HL-60/S4 treated with retinoic acid at 250 ng/mL for 4 days and 3 days (cell line): ENCODE results near the gene SCN2A.
"Not testable (repeated sequence)": the region's sequence is repeated elsewhere in the genome, so short reads cannot be mapped to it uniquely, and the experiment has no call there.

ENCODE experiments used
- in situ Hi-C: fragments of 300-500 bp; cut with MboI; formaldehyde crosslinking; loops from 2 replicates; pipeline ENCODE4 v1.7.0; 2022; ENCODE audit warnings: low sequenced_read_pairs

The SCN2A gene

DNA sequence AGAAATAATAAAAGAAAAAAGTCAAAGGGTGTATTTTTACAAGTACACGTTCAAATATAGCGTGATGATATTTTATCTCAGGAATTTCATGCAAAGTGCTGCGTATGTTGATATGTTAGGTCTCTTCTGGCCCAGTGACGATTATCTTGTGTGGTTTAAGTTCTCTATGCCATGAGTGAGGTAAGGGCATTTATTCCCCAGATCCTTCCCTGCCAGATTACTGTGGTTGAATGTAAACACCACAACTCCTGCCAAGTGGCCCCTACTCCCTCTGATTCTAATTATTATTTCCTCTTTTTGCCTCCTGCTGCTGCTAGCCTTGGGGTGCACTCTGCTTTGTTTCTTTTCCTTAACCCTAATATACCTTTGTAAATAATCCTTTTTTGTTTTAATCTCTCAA is 12.2 kb downstream of the SCN2A start:
- in situ Hi-C loops = no loop called here

DNA sequence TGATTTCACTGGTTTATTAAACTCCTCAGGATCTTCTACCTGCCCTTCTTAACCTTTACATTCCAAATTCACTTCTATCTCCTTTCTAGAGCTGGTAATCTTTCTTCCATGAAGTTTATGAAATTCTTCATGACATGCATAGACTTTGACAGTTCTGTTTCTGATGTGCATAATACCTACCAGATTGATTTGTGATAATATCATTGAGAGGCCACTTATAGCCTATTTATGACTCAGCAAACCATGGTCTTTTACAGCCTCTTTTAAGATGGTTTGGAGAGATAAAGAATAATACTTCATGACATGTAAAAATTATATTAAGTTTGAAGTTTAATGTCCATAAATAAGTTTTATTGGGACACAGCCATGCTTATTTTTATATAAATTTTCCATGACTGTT is 14.0 kb downstream of the SCN2A start:
- in situ Hi-C loops = no loop called here

GRCh38 chr2:165256618-165257017 is 17.4 kb downstream of the SCN2A start:
- in situ Hi-C loops = no loop called here

GRCh38 chr2:165260347-165260746 is 21.1 kb downstream of the SCN2A start:
- in situ Hi-C loops = not testable (repeated sequence)

GRCh38 chr2:165268754-165269153 is 29.5 kb downstream of the SCN2A start:
- in situ Hi-C loops = no loop called here

DNA sequence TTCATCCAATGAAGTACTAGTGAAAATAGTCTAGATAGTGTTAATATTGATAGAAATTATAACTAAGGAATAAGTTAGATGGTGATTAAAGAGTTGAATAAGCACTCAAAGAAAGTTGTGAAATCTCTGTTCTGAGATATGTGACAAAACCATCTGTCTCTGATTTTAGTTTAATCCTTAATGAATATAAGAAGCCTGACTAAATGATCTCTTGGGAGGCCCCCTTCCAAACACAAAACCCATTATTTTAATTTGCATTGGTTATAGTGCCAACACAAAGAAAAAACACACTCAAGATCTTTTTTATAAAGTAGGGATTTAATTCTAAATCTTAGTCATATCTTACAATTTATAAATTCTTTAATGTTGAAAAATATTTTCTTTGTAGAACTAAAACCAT is 34.0 kb downstream of the SCN2A start:
- in situ Hi-C loops = no loop called here

DNA sequence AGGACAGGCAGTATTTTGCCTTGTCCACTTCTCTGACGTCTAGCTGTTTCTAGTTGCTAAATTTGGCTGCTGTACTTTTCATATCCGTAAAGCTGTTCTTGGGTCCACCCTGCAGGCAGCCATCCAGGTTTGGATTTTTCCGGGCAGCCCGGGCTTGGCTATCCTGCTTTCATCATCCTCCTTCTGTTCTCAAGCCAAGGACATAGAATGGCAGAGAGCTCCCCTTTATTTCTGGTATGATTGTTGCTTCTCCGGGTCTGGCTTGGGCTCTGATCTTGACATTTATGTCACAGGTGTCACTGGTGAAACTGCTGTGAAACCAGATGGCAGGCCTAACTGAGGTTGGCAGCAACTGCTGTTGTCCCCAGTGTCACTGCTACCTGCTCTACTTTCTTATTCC is 35.5 kb downstream of the SCN2A start:
- in situ Hi-C loops = no loop called here

DNA sequence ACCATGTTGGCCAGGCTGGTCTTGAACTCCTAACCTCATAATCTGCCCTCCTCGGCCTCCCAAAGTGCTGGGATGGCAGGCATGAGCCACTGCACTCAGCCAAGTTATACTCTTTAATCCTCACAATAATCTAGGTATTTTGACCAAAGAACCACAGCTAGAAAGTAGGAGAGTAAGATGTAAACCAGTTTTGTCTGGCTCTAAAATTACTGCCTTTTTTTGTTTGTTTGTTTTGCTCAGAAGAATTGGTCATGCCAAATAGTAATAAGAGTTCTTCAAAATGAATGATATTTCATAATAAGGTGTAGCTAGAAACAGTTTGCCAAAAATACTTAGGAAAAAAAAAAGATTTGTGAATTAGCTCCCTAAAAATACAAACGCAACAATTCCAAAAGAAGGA is 36.7 kb downstream of the SCN2A start:
- in situ Hi-C loops = no loop called here

DNA sequence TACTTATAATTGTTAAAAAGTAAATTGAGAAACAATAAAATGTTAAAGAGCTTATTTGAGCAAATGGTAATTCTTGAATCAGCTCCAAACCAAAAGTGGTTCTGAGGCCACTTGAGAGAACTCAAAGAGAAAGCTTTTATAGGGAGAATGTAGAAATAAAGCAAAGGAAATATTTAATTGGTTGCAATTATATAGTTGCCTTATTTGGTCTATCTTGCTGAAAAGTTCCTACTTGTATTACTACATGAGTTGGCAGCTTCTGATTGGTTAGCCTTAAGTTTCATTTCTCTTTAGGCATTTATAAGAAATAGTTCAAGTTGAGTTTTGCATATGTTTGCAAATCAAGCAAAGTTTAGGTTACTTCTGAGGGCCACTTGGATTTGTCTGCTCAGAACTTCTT is 38.1 kb downstream of the SCN2A start:
- in situ Hi-C loops = no loop called here

DNA sequence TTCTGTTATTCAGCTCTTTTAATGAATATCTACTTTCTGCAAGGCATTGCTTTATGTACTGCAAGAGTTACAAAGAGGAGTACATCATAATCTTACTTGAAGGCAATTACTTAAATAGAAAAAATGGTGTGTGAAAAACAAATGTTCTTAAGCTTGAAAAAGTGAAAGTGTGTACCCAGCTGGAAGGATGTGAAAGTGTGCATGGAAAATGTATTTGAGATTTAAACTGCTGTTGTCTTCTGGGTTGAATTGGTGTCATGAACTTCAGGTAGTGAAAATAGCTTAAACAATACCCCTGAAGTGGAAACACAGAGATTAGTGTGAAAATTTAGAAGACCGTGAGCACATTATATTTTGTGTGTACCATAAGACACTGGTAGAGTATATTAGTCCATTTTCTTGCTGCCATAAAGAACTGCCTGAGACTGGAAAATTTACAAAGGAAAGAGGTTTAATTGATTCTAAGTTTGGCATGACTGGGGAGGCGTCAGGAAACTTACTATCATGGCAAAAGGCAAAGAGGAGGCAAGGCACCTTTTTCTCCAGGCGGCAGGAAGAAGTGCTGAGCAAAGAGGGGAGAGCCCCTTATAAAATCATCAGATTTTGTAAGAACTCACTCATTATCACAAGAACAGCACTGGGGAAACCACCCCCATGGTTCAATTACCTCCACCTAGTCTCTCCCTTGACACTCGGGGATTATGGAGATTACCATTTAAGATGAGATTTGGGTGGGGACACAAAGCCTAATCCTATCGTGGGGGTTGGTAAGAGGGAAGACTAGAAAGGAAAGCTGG is 38.8 kb downstream of the SCN2A start:
- in situ Hi-C loops = no loop called here

DNA sequence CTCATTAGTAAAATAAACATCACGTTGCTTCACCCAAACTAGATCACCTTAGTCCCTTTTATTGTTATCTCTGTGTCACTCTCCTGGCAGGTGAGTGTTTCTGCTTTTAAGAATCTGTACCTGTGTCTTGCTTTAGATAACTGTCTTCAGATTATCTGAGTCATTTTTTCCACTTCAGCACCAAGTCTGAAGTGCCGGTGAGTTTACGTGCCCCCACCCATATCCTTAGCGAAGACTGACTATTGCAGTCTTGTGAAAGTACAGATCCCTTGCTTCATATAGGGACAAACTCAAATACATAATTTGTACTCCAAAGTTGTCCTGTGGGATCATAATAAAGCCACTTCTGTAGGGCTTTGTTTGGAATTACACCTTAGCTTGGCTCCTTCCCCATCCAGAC is 41.1 kb downstream of the SCN2A start:
- in situ Hi-C loops = no loop called here

- in situ Hi-C loops = no loop called here
Measured at GRCh38 chr2:165281387-165281786, 42.2 kb downstream of the SCN2A start.

DNA sequence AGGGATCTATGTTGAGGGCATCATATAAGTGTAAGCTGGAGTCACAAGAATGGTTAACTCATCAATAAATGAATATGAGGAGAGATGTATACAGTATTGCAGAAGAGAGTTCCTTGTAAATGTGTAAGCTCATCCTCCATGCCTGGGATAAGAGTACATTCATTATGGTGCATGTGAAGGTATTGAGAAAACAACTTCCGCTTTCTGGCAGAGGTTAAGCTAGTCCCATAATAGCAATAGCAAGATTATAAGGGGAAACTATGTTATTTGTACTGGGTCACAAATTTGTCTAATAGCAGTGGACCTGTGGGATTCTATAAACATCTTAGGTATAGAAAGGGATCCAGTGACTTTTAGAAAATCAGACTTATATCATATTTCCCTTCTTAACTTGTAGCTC is 44.1 kb downstream of the SCN2A start:
- in situ Hi-C loops = no loop called here

GRCh38 chr2:165287094-165287778 is 48.0 kb downstream of the SCN2A start:
- in situ Hi-C loops = no loop called here

GRCh38 chr2:165289069-165289468 is 49.9 kb downstream of the SCN2A start:
- in situ Hi-C loops = no loop called here

- in situ Hi-C loops = no loop called here
Measured at GRCh38 chr2:165293440-165294420, 54.5 kb downstream of the SCN2A start.

GRCh38 chr2:165294912-165295311 is 55.7 kb downstream of the SCN2A start:
- in situ Hi-C loops = no loop called here

DNA sequence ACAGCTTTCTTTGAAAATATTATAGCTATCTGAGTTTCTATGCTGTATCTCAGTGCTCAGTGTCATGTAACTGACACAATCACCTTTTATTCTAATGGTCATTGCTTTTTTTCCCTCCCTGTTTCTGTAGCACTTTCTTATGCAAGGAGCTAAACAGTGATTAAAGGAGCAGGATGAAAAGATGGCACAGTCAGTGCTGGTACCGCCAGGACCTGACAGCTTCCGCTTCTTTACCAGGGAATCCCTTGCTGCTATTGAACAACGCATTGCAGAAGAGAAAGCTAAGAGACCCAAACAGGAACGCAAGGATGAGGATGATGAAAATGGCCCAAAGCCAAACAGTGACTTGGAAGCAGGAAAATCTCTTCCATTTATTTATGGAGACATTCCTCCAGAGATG is 56.4 kb downstream of the SCN2A start:
- in situ Hi-C loops = no loop called here

GRCh38 chr2:165305391-165306096 is 66.3 kb downstream of the SCN2A start:
- in situ Hi-C loops = no loop called here

- in situ Hi-C loops = no loop called here
Measured at GRCh38 chr2:165307317-165307716, 68.1 kb downstream of the SCN2A start.

DNA sequence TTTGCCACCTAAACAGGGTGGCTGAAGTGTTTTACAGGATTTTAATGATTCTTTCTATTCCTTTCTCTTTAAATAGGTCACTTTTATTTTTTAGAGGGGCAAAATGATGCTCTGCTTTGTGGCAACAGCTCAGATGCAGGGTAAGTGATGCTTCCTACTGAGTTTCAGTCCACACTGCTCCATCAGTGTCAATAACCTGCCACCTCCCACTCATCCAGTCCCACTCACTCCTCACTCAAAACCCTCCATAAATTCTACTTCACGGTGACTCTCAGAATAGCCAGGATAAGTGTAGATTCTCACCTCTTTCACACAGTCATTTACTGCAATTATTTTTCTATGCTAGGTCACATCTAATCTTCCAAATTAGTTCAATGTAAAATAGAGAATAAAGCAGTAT is 72.7 kb downstream of the SCN2A start:
- in situ Hi-C loops = no loop called here
